Fibroblast of skin of right quadriceps (primary cell): ENCODE measurements around the gene ARCN1.

Experiments
- DNase-seq: peaks from one replicate; pipeline ENCODE4 v3.0.0-alpha.2; 2013

Gene ARCN1

DNA sequence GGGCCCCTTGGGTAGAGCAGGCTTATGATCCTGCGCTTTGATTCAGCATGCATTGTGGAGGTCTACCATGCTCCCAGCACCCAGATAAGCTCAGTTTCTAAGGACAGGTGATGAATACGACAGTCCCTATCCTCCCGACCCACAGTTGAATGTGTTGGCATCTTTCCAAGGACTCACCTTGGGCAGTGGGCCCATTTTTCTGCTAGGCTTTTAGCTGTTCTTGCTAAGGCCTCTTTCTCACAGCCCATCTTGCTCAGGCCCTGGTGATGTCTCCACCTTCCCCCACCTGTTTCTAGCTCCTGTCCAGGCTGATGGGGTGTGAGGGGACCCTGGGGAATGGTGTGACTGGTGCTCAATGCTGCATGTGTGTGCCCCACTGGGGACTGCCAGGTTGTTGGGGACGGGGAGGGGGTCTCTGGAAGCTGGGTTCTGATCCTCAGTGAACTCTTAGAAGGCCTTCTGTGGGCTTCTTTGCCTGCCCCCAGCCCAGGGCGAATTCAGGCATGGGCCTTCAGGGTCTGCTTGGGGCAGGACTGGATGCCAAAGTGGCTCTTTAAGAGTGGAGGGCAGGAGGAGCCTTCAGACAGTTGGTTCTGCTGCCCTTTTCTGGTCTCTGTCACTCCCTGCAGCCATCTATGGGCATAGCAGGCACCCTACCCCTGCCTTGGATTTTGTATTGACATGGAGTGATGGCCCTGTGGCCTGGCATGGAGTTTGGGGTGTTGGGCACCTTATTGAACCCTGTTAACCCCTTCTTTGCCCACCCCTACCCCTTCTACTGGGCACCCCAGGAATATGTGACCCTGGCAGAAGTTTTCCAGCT lies 68.3 kb downstream of the ARCN1 start:
- no peak for DNase-seq

DNA sequence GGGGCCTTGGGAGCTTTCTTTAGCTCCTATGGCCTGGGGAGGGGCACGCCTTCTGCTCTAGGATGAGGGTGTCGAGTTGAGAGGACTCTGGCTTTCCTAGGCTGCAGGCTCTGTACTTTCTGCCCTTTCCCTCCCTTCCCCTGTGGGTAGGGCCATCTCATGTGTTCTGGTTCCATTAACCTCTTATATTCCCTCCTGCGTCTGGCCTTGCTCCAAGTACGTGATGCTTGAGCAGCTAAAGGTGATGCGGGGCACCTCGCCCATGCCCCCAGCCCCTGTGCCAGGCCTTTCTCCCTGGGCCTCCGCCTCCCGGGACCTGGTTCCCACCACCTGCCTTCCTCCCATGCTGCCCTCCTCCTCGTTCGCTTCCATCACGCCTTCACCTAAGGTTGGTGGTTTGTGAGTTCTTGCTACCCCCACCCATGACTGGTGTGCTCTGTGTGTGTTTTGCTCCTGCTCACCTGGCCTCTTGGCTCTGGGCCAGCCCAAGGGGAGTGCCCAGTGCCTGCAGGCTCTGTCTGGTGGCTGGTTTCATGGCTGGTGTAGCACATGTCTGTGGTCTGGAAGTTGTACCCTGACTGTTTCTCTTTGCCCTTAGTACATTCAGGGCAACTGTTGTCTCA lies 69.3 kb downstream of the ARCN1 start:
- no peak for DNase-seq

DNA sequence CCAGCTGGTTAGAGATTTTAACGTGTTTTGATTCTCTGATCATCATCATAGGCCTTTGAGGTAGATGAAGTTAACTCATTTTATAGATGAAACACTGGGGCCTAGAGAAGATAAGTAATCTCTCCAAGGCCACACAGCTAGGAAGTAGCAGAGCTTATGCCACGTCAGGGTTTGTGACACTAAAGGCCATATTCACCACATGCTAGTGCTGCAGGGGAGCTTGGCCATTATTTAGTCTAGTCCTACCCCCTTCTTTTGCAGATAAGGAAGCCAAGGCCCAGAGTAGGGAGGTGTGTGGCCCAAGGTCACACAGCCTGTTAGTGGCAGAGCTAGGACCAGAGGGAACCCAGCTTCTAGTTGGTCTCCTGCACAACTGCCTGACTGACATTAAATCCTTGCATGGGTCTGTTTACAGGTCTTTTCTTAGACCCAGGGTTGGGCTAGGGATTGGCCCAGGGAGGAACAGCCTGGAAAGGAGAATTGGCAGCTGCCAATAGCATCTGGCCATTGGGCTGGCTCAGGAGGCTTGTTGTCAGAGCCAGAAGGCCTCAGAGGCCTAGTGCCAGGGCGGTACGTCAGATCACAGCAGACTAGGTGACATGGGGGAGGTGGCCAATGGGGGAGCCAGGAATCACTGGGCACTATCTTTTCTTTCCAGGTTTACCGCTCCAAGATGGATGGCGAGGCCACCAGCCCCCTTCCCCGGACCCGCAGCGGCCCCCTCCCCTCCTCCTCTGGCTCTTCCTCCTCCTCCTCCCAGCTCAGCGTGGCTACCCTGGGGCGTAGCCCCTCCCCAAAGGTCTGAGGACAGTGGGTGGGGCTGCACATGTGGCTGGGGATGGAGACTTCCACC lies 71.2 kb downstream of the ARCN1 start:
- DNase-seq: no peak

DNA sequence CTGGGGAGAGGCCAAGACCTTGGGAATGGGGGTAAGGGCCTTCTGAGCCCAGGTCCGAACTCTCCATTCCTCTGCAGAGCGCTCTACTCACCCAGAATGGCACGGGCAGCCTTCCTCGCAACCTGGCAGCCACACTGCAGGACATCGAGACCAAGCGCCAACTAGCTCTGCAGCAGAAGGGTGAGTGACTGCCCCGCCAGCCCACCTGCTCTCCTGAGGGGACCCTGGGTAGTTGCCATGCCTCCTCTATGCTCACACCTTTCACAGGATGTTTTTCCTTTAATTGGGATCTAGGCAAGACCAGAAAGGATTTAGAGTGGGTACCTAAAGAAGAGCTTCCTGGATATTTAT lies 71.8 kb downstream of the ARCN1 start:
- no peak for DNase-seq

DNA sequence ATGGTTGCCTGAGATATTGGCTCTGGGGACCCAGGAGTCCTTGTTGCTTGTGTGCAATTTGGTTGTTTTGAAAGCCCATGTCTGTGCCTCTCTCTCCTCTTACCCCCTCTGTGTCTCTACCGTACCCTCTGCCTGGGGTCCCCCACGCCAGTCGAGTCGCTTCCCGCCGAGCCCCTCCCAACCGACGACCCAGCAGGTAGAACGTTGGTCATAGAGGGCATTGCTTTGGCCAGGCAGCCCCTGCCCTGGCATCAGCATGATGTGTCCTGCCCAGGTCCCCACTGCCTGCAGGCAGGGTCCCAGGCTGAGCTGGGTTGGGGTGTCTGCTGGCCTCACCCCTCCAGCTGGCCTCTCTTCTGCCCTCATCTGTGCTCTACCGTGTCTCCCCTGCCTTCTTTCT lies 72.3 kb downstream of the ARCN1 start:
- no peak for DNase-seq

DNA sequence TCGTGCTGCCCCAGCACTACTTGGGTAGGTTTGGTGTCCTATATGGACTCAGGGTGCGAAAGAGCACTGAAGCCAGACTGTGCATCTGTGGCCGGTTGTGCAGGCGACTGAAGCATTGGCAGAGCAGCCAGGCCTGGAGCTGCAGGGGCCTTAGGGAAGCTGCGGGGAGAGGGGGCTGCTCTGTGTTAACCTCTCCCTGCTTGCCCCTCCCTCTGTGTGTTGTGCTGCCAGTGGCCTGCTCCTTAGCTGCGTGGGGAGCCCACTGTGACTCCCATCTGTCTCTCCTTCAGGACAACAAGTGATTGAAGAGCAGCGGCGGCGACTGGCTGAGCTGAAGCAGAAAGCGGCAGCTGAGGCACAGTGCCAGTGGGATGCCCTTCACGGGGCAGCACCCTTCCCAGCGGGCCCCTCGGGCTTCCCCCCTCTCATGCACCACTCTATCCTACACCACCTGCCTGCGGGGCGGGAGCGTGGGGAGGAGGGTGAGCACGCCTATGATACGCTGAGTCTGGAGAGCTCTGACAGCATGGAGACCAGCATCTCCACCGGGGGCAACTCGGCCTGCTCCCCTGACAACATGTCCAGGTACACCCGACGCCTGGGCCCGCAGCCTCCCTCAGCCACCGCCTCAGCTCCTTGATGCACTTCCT lies 73.0 kb downstream of the ARCN1 start:
- DNase-seq: no peak

DNA sequence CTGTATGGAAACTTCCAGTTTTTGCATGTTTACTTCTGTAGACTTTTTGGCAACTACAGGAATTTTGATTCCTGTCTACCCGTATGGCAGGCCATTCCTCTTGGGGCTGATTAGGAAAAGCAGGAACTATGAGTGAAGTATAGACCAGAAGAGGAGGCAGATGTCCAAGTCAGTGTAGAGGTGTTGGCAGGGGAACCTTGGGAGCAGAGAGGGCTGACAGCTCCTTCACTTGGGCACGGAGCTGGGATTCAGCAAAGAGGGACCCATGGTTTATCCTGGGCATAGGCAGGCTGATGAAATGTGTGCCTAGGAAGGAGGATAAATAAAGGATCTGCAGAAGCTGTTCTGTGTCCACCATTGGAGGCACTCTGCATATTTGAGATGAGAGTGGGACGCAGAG lies 74.2 kb downstream of the ARCN1 start:
- no peak for DNase-seq

DNA sequence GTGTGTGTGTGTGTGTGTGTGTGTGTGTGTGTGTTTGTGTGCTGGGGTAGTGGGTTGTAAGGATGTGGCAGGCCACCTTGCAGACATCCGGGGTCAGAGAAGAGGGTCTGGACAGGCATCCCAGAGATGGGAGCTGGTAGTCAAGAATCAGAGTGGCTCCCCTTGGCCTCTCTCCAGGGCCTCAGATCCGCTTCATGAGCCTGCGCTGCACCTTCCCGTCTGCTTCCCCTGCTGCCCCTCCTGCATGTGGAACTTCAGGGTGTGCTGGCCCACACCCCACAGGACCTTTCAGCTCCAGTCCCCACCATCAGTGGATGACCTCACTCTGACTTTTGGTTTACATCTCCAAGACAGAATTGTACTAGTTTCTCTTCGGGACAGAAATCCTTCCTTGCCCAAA lies 76.1 kb downstream of the ARCN1 start:
- DNase-seq: no peak

DNA sequence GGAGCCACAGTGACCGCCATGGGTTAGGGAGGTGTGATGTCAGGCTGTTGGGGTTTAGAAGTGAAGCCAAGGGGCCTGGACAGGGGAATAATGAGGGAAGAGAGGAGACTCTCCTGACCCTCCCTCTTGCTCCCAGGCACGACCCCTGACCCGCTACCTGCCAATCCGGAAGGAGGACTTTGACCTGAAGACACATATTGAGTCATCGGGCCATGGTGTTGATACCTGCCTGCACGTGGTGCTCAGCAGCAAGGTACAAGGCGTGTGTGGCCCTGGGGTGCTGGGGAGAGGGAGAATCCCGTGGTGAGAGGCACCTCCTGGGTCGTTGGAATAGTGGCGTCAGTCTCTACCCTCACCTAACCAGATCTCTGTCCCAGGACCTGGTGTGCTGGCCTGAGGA lies 77.7 kb downstream of the ARCN1 start:
- no peak for DNase-seq

DNA sequence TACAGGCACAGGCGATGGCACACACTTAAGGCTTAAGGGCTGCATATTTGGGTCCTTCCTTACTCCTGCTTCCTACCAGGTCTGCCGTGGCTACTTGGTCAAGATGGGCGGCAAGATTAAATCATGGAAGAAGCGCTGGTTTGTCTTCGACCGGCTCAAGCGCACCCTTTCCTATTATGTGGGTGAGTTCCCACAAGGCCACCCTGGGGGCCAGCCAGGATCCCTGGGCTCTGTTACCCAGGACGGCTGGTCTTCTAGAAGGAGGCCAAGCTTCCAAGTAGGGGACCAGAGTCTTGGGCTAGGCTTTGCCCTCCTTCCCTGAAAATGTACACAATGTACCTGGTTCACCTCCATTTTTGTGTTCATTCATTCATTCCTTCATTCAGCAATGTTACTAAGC lies 78.2 kb downstream of the ARCN1 start:
- no peak for DNase-seq

DNA sequence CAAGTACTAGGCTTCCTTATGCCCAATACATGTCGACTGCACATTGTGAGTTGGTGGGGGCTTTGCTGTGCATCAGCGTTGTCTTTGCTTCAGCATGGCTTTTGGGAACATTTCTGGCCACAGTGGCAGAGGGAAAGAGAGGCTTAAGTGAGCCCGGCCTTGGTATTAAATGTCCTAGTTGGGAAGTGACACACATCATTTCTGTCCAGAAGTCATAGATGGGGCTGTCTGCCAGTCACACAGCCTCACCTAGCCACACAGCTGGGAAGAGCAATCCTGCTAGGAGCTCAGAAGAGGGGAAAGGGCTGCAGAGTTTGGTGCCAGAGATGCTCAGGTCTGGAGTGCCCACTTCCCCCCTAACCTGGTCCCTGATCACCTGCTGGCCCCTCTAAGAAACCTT lies 79.6 kb downstream of the ARCN1 start:
- DNase-seq: no peak
